SK-N-SH (cell line): ENCODE results near the gene GYS2. TPM values are rescaled to one million over a fixed set of nuclear protein-coding genes. Genes with fewer than 3 reads are reported as not detected.

Experiments used
- CTCF ChIA-PET: fragments of 300-600, 350-600 bp; formaldehyde crosslinking; extraction: SDS; loops from one replicate; lab custom pipeline; 2021; lab: Yijun Ruan, JAX
- POLR2A ChIA-PET: fragments of 350-600 bp; sonication (Branson Sonifier 250); formaldehyde crosslinking; extraction: SDS; loops from one replicate; lab custom pipeline; 2020; ENCODE audit warnings: antibody characterized with exemption, inconsistent platforms; lab: Yijun Ruan, JAX
- DNase-seq: peaks from one replicate; pipeline ENCODE4 v3.0.0; 2012
- H2AFZ ChIP-seq: fragments of 200-600 bp; sonication (generic); 2 replicates; pipeline ENCODE4 v1.8.1; 2016; ENCODE audit warnings: antibody characterized with exemption, mild to moderate bottlenecking, low read depth
- H3F3A ChIP-seq: fragments of 200-600 bp; sonication (generic); replicated peaks from 2 replicates; pipeline ENCODE3; 2016; ENCODE audit warnings: antibody characterized with exemption, mild to moderate bottlenecking; ENCODE audit not compliant: insufficient read depth
- H3K27ac ChIP-seq, 2 experiments: fragments of 200-500 bp in 1 of 2; fragments of 200-600 bp in 1 of 2; sonication (Bioruptor generic) in 1 of 2; sonication (generic), shearing (Covaris generic) in 1 of 2; 2 replicates each; pipeline versions ENCODE4 v1.5.1 to v1.6.1; 2014 to 2016; ENCODE audit warnings: low read depth in 2 of 2, inconsistent platforms in 1 of 2, low read length in 1 of 2, mild to moderate bottlenecking in 1 of 2, mixed read lengths in 1 of 2
- H3K27me3 ChIP-seq: fragments of 200-600 bp; sonication (generic), shearing (Covaris generic); 2 replicates; pipeline ENCODE4 v1.6.1; 2016; ENCODE audit warnings: mixed run types; ENCODE audit not compliant: insufficient read depth
- H3K36me3 ChIP-seq, 2 experiments: fragments of 200-500 bp in 1 of 2; fragments of 200-600 bp in 1 of 2; sonication (Bioruptor generic) in 1 of 2; sonication (generic) in 1 of 2; replicated peaks in 1 of 2; 2 replicates each; pipeline versions ENCODE3 to v1.5.1; 2014 to 2016; ENCODE audit warnings: low read length in 1 of 2, mild to moderate bottlenecking in 1 of 2; ENCODE audit not compliant: insufficient read depth in 2 of 2, control insufficient read depth in 1 of 2
- H3K4me1 ChIP-seq, 2 experiments: fragments of 200-500 bp in 1 of 2; fragments of 200-600 bp in 1 of 2; sonication (Bioruptor generic) in 1 of 2; sonication (generic), shearing (Covaris generic) in 1 of 2; 2 replicates each; pipeline versions ENCODE4 v1.5.1 to v1.6.1; 2014 to 2016; ENCODE audit warnings: low read depth in 1 of 2, low read length in 1 of 2, mixed run types in 1 of 2; ENCODE audit not compliant: insufficient read depth in 2 of 2, control insufficient read depth in 1 of 2
- H3K4me2 ChIP-seq: fragments of 200-600 bp; sonication (generic), shearing (Covaris generic); 2 replicates; pipeline ENCODE4 v1.6.1; 2017; ENCODE audit warnings: mixed run types
- H3K4me3 ChIP-seq, 2 experiments: fragments of 200-500 bp in 1 of 2; fragments of 200-600 bp in 1 of 2; sonication (Bioruptor generic) in 1 of 2; sonication (generic), shearing (Covaris generic) in 1 of 2; 2 replicates each; pipeline versions ENCODE4 v1.5.1 to v1.8.1; 2014 to 2016; ENCODE audit warnings: low read depth in 2 of 2, inconsistent platforms in 1 of 2, low read length in 1 of 2, mild to moderate bottlenecking in 1 of 2, mixed read lengths in 1 of 2, moderate library complexity in 1 of 2
- H3K79me2 ChIP-seq: fragments of 200-600 bp; sonication (generic); 2 replicates; pipeline ENCODE4 v1.8.1; 2017; ENCODE audit warnings: mild to moderate bottlenecking; ENCODE audit not compliant: insufficient read depth
- H3K9ac ChIP-seq: fragments of 200-600 bp; sonication (generic); 2 replicates; pipeline ENCODE4 v1.6.1; 2017; ENCODE audit warnings: mixed run types
- H3K9me2 ChIP-seq: fragments of 200-600 bp; sonication (generic); 2 replicates; pipeline ENCODE4 v1.6.1; 2017; ENCODE audit warnings: mixed run types
- H3K9me3 ChIP-seq: fragments of 200-600 bp; sonication (generic); 2 replicates; pipeline ENCODE4 v1.6.1; 2017; ENCODE audit warnings: mixed run types, mild to moderate bottlenecking, moderate library complexity
- H4K20me1 ChIP-seq: fragments of 200-600 bp; sonication (generic); 2 replicates; pipeline ENCODE4 v1.6.1; 2017; ENCODE audit warnings: mild to moderate bottlenecking, mixed run types; ENCODE audit not compliant: insufficient read depth
- CHD2 ChIP-seq: fragments of 150-350 bp; IDR thresholded peaks from 2 replicates; pipeline ENCODE4 v1.6.1; 2018; ENCODE audit warnings: low read length; ENCODE audit not compliant: partially characterized antibody
- ELF1 ChIP-seq: IDR thresholded peaks from 2 replicates; pipeline ENCODE4 v1.4.0; 2012
- EZH2phosphoT487 ChIP-seq: fragments of 200-600 bp; sonication (generic); IDR thresholded peaks from 2 replicates; pipeline ENCODE4 v1.6.1; 2017; ENCODE audit warnings: low read depth, mixed run types, mild to moderate bottlenecking, antibody characterized with exemption, moderate library complexity, borderline replicate concordance
- JUND ChIP-seq: IDR thresholded peaks from 2 replicates; pipeline ENCODE4 v1.4.0; 2012
- MAX ChIP-seq: IDR thresholded peaks from 2 replicates; pipeline ENCODE4 v1.4.0; 2012; ENCODE audit warnings: low read depth
- MXI1 ChIP-seq: IDR thresholded peaks from 2 replicates; pipeline ENCODE4 v1.6.1; 2012; ENCODE audit warnings: mild to moderate bottlenecking, low read depth, low read length, improper control_type of control experiment
- NFIC ChIP-seq: IDR thresholded peaks from 2 replicates; pipeline ENCODE4 v1.4.0; 2012; ENCODE audit warnings: borderline replicate concordance
- POLR2AphosphoS5 ChIP-seq: IDR thresholded peaks from 2 replicates; pipeline ENCODE4 v1.6.1; 2012; ENCODE audit warnings: low read depth, low read length
- RXRA ChIP-seq: IDR thresholded peaks from 2 replicates; pipeline ENCODE4 v1.4.0; 2012; ENCODE audit warnings: low read depth, mild to moderate bottlenecking, borderline replicate concordance
- SIN3A ChIP-seq: IDR thresholded peaks from 2 replicates; pipeline ENCODE4 v1.6.1; 2012; ENCODE audit warnings: low read depth, mild to moderate bottlenecking, low read length, moderate library complexity, borderline replicate concordance
- SMC3 ChIP-seq: IDR thresholded peaks from 2 replicates; pipeline ENCODE4 v1.6.1; 2012; ENCODE audit warnings: low read depth, low read length, improper control_type of control experiment
- TCF12 ChIP-seq: IDR thresholded peaks from 2 replicates; pipeline ENCODE4 v1.4.0; 2012
- TEAD4 ChIP-seq: IDR thresholded peaks from 2 replicates; pipeline ENCODE4 v1.4.0; 2012; ENCODE audit warnings: mild to moderate bottlenecking, borderline replicate concordance; ENCODE audit not compliant: insufficient read depth
- USF1 ChIP-seq: IDR thresholded peaks from 2 replicates; pipeline ENCODE4 v1.4.0; 2012; ENCODE audit warnings: low read depth, borderline replicate concordance
- YY1 ChIP-seq: IDR thresholded peaks from 2 replicates; pipeline ENCODE4 v1.4.0; 2012; ENCODE audit warnings: low read depth, mild to moderate bottlenecking
- WGBS: methylation state at CpG from one replicate; pipeline ENCODE4 v1.1.6; 2017; ENCODE audit warnings: low lambda C conversion rate; 5-methylcytosine and 5-hydroxymethylcytosine counted together
- polyA plus RNA-seq, 3 experiments: library from polyadenylated mRNA; depleted of rRNA; stranded (reverse); fragments of >200 nt; gene quantifications; 2 replicates each; pipeline ENCODE4 v1.2.3, GENCODE V29; 2012
- TF ChIP-seq, protein P1 (sequence below): IDR thresholded peaks from 2 replicates; pipeline ENCODE4; 2012
- TF ChIP-seq, protein P2 (sequence below): fragments of 200-600 bp; sonication (generic); IDR thresholded peaks from 2 replicates; pipeline ENCODE4 v1.6.1; 2017; ENCODE audit warnings: antibody characterized with exemption, mild to moderate bottlenecking, moderate library complexity
- TF ChIP-seq, protein P3 (sequence below): IDR thresholded peaks from 2 replicates; pipeline ENCODE4 v1.6.1; 2012; ENCODE audit warnings: mild to moderate bottlenecking, low read depth, low read length, moderate library complexity

The GYS2 gene
- polyA plus RNA-seq, 1 of the 3 experiments (the other 2 are of a cell fraction), result not detected

DNA sequence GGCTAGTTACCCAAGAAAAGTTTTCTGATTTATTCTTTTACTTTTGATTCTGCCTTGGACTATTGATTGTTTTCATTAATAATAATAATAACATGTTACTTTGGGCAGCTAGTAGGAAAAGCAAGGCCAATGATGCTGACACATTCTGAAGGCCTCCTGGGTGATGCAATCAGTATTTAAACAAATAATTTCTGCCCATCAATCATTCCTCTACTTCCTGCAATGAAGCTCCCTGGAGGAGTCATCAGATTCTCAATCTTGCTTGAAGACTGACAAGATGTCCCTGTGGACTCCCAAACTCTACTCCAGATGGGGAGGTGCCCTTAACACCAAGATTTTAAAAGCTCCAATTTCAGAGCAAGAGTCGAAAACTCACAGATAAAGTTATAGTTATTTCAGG, 78.6 kb downstream of the GYS2 start, which contains the start of gene SPX (continued):
- TF ChIP-seq NFIC (no peak), JUND (no peak)

GRCh38 chr12:21523148-21523547, 81.5 kb downstream of the GYS2 start:
- Histone ChIP-seq H3F3A (peaks cover 6% of the 10 kb centered on the region), H3K9me2 (no peaks in the 10 kb centered on the region), H3K27ac (no peak overlapping the region), H3K27me3 (peaks cover 17% of the 10 kb centered on the region; the same call in 1 of the 2 replicates), H3K9ac (no peak overlapping the region), H3K4me2 (no peak overlapping the region), H3K4me1 (peaks cover 3 to 7% of the 10 kb centered on the region in 2 experiments; a peak in 3 of 4 replicates), H3K4me3 (no peak overlapping the region), H4K20me1 (no peaks in the 10 kb centered on the region), H3K9me3 (no peaks in the 10 kb centered on the region), H3K36me3 (peaks cover 0 to 4% of the 10 kb centered on the region in 2 experiments), H3K79me2 (no peaks in the 10 kb centered on the region), H2AFZ (no peak overlapping the region)
- TF ChIP-seq MXI1 (no peak), POLR2AphosphoS5 (no peak), TEAD4 (no peak), SIN3A (no peak), ELF1 (no peak), RXRA (no peak), EZH2phosphoT487 (no peak)
- TF ChIP-seq, protein P1, sequence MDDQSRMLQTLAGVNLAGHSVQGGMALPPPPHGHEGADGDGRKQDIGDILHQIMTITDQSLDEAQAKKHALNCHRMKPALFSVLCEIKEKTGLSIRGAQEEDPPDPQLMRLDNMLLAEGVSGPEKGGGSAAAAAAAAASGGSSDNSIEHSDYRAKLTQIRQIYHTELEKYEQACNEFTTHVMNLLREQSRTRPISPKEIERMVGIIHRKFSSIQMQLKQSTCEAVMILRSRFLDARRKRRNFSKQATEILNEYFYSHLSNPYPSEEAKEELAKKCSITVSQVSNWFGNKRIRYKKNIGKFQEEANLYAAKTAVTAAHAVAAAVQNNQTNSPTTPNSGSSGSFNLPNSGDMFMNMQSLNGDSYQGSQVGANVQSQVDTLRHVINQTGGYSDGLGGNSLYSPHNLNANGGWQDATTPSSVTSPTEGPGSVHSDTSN, result no peak
- DNase-seq, result no peak
- ChIA-PET POLR2A (no interaction called here), CTCF (no interaction called here)

DNA sequence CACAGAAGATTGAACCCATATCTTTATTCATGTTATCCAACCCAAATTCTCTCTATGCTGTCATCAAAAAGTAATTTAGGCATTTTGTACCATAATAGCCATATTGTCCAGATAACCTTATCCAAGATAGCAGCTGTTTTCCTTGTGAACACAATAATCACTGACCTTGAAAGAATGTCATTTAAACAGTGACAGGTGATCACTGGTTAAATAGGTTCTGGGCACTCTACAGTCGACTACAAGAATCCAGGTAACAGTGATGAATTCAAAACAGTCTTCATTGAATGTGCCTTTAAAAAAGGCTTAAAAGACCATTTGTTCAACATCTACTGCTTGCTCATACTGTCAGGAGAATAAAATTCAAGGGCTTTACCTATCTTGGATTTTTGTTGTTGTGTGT, 83.1 kb downstream of the GYS2 start:
- Histone ChIP-seq H3F3A (peaks cover 12% of the 10 kb centered on the region), H3K4me3 (no peak overlapping the region), H3K36me3 (peaks cover 10 to 19% of the 10 kb centered on the region in 2 experiments), H3K9me2 (no peaks in the 10 kb centered on the region), H3K4me2 (no peak overlapping the region), H3K79me2 (no peaks in the 10 kb centered on the region), H2AFZ (no peak overlapping the region), H4K20me1 (no peaks in the 10 kb centered on the region), H3K9ac (no peak overlapping the region), H3K9me3 (no peaks in the 10 kb centered on the region), H3K27me3 (peaks cover 1% of the 10 kb centered on the region; the same call in 1 of the 2 replicates), H3K27ac (no peak overlapping the region), H3K4me1 (no peaks in the 10 kb centered on the region)
- TF ChIP-seq CHD2 (no peak), MXI1 (no peak), USF1 (no peak), TCF12 (no peak), SMC3 (no peak), MAX (no peak), YY1 (no peak)
- TF ChIP-seq, protein P2, sequence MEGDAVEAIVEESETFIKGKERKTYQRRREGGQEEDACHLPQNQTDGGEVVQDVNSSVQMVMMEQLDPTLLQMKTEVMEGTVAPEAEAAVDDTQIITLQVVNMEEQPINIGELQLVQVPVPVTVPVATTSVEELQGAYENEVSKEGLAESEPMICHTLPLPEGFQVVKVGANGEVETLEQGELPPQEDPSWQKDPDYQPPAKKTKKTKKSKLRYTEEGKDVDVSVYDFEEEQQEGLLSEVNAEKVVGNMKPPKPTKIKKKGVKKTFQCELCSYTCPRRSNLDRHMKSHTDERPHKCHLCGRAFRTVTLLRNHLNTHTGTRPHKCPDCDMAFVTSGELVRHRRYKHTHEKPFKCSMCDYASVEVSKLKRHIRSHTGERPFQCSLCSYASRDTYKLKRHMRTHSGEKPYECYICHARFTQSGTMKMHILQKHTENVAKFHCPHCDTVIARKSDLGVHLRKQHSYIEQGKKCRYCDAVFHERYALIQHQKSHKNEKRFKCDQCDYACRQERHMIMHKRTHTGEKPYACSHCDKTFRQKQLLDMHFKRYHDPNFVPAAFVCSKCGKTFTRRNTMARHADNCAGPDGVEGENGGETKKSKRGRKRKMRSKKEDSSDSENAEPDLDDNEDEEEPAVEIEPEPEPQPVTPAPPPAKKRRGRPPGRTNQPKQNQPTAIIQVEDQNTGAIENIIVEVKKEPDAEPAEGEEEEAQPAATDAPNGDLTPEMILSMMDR, result no peak
- TF ChIP-seq, protein P1, result no peak
- TF ChIP-seq, protein P3, sequence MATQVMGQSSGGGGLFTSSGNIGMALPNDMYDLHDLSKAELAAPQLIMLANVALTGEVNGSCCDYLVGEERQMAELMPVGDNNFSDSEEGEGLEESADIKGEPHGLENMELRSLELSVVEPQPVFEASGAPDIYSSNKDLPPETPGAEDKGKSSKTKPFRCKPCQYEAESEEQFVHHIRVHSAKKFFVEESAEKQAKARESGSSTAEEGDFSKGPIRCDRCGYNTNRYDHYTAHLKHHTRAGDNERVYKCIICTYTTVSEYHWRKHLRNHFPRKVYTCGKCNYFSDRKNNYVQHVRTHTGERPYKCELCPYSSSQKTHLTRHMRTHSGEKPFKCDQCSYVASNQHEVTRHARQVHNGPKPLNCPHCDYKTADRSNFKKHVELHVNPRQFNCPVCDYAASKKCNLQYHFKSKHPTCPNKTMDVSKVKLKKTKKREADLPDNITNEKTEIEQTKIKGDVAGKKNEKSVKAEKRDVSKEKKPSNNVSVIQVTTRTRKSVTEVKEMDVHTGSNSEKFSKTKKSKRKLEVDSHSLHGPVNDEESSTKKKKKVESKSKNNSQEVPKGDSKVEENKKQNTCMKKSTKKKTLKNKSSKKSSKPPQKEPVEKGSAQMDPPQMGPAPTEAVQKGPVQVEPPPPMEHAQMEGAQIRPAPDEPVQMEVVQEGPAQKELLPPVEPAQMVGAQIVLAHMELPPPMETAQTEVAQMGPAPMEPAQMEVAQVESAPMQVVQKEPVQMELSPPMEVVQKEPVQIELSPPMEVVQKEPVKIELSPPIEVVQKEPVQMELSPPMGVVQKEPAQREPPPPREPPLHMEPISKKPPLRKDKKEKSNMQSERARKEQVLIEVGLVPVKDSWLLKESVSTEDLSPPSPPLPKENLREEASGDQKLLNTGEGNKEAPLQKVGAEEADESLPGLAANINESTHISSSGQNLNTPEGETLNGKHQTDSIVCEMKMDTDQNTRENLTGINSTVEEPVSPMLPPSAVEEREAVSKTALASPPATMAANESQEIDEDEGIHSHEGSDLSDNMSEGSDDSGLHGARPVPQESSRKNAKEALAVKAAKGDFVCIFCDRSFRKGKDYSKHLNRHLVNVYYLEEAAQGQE, result no peak
- no peak for DNase-seq
- 9% methylated on average over 1 of the region's 1 CpG for WGBS
- ChIA-PET CTCF (interaction anchor here (0.8 kb wide), 1 partner anchor 23 kb away, joined by 3 read pairs; no protein-coding TSS in a partner anchor), POLR2A (no interaction called here)
